HG03342 (cell line): ENCODE measurements around the gene SLC44A5.
"Not testable (repeated sequence)": the region's sequence is repeated elsewhere in the genome, so short reads cannot be mapped to it uniquely, and the experiment has no call there.

ENCODE experiments used
- ATAC-seq: cut with Tn5 transposase; IDR thresholded peaks from one replicate; pipeline ENCODE4 v1.9.1; 2021; ENCODE audit warnings: mild to moderate bottlenecking, moderate library complexity; ENCODE audit not compliant: unreplicated experiment

SLC44A5 gene

DNA sequence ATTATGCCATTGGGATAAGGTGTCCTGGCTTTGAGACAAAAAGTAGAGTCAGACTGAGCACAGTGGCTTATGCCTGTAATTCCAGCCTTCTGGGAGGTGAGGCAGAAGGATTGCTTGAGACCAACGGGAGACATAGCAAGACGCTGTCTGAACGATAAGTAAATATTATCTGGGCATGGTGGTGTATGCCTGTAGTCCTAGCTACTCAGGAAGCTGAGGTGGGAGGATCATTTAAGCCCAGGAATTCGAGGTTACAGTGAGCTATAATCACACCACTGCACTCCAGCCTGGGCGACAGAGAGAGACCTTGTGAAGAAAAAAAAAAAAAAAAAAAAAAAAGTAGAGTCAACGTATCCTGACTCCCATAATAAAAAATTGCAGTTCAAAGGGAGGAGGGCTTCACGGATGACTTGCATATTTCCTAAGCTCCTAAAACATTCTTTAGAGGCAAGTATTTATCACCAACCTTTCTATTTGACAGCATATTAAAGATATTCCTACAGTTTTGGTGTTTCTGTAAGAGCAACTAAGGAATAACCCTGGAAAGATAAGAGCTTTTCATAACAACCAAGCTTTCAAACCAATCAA, 141.2 kb downstream of the SLC44A5 start:
- no peak for ATAC-seq

DNA sequence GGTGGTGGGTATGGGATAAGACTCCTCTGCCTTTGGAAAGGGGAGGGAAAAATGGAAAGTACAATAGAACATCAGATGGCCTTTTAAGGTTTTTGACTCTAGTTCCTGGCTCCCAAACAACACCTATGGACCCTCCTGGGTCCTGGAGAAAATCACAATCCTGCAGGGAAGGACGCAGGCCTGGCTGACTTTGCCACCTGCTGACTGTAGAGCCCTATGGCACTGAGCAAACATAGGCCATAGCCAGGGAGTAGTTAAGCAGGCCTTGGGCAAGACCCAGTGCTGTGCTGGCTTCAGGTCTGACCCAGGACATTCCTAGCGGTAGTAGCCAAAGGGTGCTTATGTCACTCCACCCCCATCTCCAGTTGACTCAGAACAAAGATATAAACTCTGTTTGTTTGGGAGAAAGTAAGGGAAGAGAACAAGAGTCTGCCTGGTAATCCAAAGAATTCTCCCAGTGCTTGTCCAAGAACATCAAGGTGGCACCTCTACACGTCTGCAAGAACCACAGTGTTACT, 149.0 kb downstream of the SLC44A5 start:
- ATAC-seq = no peak

DNA sequence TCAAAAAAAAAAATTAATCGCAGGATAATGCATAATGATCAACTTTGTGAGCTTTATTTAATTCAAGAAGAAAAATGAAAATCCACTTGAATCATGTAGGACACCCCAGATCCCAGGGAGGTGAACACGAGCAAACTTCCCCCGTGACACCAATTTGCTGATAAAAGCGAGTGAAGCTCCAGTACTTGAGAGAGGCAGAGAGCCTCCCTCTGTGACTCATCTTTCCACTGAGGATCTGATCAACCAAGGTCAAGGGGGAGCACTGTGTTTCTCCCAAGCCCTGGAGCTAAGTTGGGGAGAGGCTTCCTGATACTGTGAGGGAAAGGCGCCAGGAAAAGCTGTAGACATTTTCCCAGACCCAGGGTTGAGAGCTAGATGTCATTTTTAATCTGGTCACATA, 160.9 kb downstream of the SLC44A5 start:
- no peak for ATAC-seq

DNA sequence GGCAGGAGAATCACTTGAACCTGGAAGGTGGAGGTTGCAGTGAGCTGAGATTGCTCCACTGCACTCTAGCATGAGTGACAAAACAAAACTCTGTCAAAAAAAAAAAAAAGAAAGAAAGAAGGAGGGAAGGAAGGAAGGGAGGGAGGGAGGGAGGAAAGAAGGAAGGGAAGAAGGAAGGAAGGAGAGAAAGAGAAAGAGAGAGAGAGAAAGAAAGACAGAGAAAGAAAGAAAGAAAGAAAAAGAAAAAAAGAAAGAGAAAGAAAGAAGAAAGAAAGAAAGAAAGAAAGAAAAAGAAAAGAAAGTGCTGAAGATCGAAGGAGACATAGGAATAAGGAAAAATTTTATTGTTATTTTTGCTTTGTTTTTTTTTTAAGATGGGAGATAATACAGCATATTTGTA, 166.7 kb downstream of the SLC44A5 start:
- no peak for ATAC-seq

DNA sequence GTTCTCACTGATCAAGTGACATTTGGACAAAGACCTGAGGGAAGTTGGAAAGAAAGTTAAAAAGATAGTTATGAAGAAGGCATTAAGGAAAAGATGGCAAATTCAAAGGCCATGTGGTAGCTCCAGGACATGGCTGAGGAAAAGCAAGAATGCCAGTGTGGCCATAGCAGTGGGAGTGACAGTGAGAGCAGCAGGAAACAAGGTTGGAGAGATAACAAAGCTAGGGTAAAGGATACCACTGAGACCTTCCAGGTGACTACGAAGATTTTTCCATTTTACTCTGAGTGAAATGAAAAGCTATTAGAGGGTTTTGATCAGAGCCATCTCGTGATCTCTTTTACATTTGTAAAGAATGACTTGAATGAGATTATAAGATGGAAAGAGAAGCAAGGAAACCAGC, 170.6 kb downstream of the SLC44A5 start:
- no peak for ATAC-seq

DNA sequence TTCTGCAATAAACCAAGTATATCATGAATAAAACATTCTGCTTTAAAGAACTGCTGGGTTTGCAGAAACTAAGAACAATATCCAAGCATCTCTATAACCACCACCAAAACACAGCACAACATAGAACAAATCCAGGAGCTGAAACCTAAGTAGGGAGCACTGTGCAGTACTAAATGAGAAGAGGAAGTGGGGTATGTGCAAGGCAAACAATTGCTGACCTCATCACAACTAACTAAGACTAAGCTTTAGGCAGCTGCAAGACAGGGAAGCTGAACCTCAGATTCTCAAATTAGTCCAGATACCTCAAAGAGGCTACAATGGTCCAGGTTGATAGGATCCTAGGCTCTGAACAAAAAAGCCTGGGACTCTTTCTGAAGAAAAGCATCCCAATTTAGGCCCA, 172.6 kb downstream of the SLC44A5 start:
- ATAC-seq = no peak

DNA sequence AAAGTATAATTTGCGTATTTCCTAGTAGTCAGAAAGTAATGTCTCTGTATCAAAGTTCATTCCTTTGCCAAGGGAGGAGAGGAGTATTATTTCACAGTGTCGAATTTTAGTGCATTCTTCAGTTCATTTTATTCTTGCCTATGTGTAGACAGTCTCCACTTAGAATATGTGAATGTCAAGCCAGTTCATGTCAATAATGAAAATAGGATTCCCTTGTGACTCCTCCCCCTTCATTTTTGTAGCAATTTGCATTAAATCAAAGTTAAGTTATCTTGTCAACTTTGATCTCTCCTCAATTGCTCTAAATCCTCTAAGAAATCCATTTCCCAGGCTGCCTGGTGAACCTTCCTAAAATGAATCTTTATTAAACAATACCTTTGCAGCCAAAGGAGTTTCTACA, 179.1 kb downstream of the SLC44A5 start:
- ATAC-seq = no peak

DNA sequence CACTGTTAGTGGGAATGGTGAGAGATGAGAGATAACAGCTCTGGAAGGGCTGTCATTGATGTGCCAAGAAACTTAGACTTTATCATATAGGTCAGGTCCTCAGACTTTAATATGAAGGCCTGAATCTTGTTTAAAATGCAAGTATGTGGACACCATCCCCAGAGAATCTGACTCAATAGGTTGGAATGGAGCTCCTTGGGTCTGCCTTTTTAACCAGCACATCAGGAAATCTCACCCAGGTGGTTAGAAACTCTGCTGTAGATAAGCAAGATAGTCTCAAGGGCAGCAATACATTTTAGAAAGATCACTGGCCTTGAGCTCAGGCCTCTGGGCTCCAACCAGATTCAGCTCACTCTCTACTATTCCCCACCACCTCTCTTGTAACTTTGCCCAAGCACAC, 180.4 kb downstream of the SLC44A5 start:
- no peak for ATAC-seq

DNA sequence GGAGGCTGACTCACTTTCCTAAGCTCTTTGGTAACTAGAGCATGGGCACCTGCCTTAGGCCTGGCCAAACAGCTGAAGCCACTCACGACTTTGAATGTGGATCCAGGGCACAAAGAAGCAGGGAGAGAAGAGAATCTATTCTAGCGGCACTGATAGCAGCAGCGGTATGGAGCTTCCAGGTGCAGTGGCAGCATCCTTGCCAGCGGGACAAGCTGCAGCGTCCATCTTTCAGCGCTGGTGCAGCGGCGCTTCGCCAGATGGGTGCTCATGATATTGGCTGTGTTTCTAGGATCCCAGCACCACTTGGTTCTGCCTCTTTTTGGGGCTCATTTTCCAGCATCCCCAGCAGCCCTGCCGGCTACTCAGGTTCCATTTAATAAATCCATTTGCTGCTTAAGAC, 184.2 kb downstream of the SLC44A5 start:
- no peak for ATAC-seq

DNA sequence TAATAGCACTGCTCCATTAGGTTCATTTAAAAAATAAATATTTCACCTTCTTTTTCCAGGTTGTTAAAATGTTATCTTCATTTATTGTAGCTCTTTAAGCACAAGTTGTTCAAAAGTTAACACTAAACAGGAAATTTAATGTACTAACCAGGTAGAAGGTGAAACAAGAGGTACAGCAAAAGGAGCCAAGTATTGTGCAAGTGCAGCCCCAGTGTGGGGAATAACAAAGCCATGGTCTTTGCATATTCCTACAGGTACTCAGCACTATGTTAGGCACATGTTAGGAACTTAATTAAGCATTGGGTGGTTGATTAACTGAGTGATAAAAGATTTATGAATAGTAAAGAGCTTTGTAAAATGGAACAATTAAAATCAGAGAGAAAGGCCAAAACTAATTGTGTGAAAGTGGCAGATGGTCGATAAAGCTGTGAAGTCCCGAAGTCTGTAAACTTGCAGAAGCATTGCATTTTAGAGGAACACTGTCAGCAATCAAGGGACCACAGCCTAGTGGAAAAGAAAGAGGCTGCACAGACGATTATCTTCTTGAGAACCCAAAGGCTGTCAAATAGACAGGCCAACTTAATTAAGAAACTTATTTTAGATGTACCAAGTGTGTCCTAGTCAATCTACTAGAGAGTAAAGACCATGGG, 185.8 kb downstream of the SLC44A5 start:
- no peak for ATAC-seq

DNA sequence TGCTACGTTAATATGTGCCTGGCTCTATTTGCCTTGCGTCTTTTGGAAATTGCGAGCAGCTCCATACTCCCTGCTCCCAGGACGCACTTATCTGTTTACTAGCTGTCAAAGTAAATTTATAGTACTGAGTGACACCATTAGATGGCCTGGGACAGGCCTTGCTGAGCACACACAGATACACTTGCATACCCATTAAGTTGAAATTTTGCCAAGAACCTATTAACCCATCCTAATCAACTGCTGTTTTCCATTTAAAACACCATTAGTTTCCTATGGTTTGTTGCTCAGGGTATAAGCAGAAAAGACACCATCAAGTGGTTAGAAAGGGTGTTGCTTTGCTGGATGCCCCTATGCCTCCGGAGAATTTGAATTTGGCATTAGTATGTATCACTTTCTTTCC, 187.3 kb downstream of the SLC44A5 start:
- ATAC-seq = no peak

DNA sequence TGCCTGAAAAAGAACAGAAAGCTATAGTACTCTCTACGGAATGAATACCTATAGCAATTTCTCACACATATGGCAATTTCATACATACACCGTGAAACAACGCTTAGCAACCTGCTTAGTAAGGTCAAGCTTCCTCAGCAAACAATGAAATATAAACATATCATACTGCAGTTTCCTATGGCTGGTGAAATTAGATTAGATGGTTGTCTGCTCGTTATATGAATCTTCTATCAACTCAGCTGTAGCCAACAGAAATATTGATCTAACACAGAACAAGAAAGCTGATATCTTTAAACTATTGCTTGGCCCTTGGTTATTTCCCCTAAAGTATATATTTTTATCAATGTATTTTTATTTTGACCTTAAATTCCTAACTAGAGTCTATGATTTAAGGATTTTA, 187.8 kb downstream of the SLC44A5 start:
- ATAC-seq = no peak

DNA sequence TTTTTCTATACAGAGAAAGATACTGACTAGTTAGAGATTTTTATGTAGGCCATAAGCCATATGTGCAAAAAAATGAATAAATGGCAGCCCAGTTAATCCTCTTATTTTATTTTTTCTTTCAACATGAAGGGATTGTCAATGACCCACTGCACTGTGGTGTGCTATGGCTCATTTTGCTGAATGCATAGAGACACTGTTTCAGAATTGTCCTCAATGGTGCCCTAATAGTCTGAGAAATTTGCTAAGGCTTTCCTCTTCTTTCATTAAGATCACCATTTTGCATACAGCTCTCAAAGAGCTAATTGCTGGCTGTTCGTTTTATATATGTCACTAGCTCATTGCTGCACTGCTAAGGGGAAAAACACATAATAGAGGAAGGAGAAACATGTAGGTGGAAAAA, 189.5 kb downstream of the SLC44A5 start:
- ATAC-seq = no peak

DNA sequence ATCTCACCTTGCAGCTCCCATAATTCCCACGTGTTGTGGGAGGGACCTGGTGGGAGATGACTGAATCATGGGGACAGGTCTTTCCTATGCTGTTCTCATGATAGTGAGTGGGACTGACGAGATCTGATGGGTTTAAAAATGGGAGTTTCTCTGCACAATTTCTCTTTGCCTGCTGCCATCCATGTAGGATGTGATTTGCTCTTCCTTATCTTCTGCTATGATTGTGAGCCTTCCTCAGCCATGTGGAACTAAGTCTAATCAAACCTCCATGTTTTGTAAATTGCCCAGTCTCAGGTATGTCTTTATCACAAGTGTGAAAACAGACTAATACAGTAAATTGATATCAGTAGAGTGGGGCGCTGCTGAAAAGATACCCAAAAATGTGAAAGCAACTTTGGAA, 195.7 kb downstream of the SLC44A5 start:
- no peak for ATAC-seq

DNA sequence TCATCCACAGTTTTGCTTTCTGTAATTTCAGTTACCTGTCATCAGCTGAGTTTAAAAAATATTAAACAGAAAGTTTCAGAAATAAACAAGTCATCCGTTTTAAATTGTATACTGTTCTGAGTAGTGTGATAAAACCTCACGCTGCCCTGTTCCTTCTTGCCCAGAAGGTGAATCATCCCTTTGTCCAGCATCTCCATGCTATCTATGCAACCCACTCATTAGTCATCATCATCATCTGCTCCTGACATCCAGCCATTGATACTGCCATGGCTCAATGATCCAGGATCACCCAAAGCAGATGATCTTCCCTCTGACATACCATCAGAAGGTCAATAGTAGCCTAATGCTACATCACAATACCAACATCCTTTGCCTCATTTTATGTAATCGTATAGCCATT, 198.3 kb downstream of the SLC44A5 start:
- no peak for ATAC-seq

DNA sequence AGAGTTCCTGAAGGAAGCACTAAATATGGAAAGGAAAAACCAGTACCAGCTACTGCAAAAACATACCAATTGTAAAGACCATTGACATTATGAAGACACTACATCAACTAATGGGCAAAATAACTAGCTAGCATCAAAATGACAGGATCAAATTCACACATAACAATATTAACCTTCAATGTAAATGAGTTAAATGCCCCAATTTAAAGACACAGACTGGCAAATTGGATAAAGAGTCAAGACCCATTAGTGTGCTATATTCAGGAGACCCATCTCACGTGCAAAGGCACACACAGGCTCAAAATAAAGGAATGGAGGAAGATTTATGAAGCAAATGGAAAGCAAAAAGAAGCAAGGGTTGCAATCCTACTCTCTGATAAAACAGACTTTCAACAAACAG, 206.2 kb downstream of the SLC44A5 start:
- ATAC-seq = not testable (repeated sequence)

DNA sequence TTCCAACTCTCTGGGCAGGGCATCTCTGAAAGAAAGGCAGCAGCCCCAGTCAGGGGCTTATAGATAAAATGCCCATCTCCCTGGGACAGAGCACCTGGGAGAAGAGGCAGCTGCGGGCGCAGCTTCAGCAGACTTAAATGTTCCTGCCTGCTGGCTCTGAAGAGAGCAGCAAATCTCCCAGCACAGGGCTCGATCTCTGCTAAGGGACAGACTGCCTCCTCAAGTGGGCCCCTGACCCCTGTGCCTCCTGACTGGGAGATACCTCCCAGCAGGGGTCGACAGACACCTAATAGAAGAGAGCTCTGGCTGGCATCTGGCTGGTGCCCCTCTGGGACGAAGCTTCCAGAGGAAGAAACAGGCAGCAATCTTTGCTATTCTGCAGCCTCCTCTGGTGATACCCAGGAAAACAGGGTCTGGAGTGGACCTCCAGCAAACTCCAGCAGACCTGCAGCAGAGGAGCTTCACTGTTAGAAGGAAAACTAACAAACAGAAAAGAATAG, 207.7 kb downstream of the SLC44A5 start:
- not testable (repeated sequence) for ATAC-seq

DNA sequence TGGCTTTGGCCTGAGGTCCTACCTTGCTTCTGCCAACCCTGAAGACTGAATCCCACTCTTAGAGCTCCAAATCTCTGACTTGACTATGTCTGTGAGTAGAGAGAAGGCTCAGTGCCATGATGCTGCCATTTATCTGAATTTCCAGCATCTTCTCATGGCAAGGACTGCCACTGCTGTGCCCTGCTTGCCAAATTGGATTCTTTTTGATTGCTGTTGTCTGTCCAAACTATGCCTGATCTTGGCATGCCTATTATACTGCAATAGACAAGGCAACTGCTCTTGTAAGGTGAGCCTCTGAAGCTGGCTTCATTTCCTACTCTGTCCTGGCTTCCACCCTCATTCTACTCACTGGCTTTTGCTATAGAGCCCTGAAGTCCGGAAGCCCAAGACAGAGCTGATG, 210.2 kb downstream of the SLC44A5 start:
- ATAC-seq = no peak

DNA sequence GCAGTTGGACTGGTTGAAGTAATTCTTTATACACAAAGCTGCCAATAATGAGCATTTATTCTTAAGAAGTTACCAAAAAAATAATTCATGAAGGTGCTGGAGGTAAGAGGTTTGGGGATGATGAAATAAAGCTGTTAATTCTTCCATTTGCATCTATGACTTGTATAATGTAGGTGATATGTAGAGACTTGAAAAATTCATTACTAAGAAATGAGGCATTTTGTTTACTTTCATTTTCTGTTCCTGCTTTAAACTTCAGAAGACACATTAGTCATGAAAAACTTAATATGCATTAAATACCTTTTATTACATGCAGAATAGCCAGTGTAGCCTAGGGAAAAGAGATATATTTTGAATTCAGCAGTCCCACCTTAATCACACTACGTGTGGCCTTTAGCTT, 214.2 kb downstream of the SLC44A5 start:
- ATAC-seq = no peak

DNA sequence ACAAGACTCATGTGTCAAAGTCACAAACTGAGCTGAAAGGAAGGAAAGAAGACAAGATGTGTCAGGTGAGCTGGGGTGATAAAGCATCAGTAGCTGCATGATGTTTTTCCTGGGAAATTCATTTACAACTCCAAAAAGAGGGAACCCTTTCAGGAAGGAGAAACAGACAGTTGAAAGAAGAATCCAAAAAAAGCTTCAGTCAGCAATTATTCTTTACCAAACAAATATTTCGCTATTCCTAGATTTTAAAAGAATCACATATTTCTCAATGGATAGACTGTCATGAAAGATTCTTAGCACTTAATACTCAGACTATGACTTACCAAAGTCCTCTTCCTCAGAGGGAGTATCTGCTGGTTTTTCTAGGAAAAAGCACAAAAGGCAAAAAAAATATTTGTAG, 214.7 kb downstream of the SLC44A5 start:
- no peak for ATAC-seq

DNA sequence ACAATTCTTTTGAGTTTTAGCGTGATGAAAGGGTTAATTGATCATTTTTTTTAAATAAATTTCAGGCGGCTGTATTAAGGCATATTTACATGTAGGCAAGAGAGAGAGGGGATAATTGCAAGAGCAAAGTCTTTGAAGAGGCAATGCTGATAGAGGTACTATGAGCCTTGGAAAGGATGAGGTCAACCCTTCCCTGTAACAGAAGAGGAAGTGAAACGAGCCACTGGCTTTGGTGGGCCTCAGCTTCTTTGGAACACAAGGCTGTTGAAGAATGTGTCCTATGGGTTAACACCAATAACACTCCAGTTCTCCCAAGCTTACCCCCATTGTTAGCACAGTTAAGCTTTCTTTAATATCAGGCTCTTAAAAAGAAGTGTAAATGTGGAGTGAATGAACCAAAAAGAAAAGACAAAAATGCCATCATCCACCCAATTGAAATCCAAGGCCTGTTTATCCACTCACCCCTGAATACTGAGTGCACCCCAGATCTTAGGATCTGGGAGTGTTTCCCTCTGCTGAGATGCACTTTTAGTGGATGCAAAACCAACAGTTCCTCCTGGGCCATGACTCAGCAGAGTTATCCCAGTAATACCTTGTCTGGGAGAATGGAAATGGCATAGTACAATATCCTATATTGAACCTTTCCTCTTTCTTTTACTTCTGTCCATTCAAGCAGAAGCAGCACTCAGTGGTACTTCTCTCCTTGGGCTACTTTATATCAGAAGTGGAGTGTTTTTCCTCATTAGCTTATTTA, 216.4 kb downstream of the SLC44A5 start:
- ATAC-seq = peak; percentile 70

DNA sequence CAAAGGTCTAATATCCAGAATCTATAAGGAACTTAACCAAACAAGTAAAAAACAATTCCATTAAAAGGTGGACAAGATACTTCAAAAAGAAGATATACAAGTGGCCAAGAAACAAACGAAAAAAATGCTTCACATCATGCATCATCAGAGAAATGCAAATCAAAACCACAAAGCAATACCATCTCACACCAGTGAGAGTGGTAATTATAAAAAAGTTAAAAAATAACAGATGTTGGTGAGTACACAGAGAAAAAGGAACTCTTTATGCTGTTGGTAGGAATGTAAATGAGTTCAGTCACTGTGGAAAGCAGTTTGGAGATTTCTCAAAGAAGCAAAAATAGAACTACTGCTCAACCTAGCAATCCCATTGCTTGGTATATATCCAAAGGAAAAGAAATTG, 218.6 kb downstream of the SLC44A5 start:
- peak; percentile 92 for ATAC-seq
